ENCODE results near the gene MIF4GD. TPM values are rescaled to one million over a fixed set of nuclear protein-coding genes. Genes with fewer than 3 reads are reported as not detected.
A peak's percentile ranks its signal among the peaks of the same experiment; 100 is the strongest.

Gene MIF4GD
- polyA plus RNA-seq, 2 of the 4 experiments (the other 2 are of a cell fraction): 23.9 to 61.0 TPM

- DNase-seq (ENCODE audit: low read depth in 1 of 2, low spot score in 1 of 2) (no peak), FAIRE-seq (no peak), ATAC-seq (no peak)
- Histone ChIP-seq H3K27ac (no peak overlapping the region), H3K9me3 (no peaks in the 10 kb centered on the region), H3K4me2 (no peak overlapping the region), H3K4me3 (no peak overlapping the region), H3K4me1 (0 out of 3 replicates have a peak, but pooled peaks cover 6% of the 10 kb centered on the region)
- ChIA-PET CTCF (interaction anchor here (0.7 to 9.8 kb wide), 23 partner anchors 12 to 357 kb away, joined by 3 to 223 read pairs (median 5); partner anchors contain the start of genes ARMC7, GGA3, MIF4GD and MRPS7), POLR2A (interaction anchor here (1.9 kb wide), 1 partner anchor 24 kb away, joined by 6 read pairs; the partner anchor contains the start of genes GGA3 and MRPS7)
- 87% methylated on average over 12 of the region's 12 CpGs for WGBS (ENCODE audit: missing lambda C conversion rate)
- TF ChIP-seq HOXB13 (CRISPR knock-in tag; IDR thresholded peaks at IDR 0.05; ENCODE audit: low read depth): no peak
- 0 out of 2 replicates have a peak, but pooled peaks have one; percentile 35 for TF ChIP-seq POLR2AphosphoS2 (conservative IDR thresholded peaks at IDR 0.05; ENCODE audit: low read length)
Measured at GRCh38 chr17:75237100-75238014, 33.7 kb downstream of the MIF4GD start.

- FAIRE-seq (no peak), DNase-seq (ENCODE audit: low read depth in 1 of 2, low spot score in 1 of 2) (no peak), ATAC-seq (no peak)
- WGBS (ENCODE audit: missing lambda C conversion rate): 94% methylated on average over 13 of the region's 13 CpGs
- POLR2A ChIA-PET: no interaction called here
- Histone ChIP-seq H3K9me3 (no peaks in the 10 kb centered on the region), H3K4me3 (no peak overlapping the region), H3K4me1 (no peaks in the 10 kb centered on the region), H3K27ac (no peak overlapping the region), H3K4me2 (no peak overlapping the region)
- CTCF ChIA-PET: interaction anchor here (1.0 to 15.8 kb wide), 9 partner anchors 8 to 313 kb away, joined by 3 to 223 read pairs (median 4); partner anchors contain the start of gene MIF4GD
- TF ChIP-seq FOSB (CRISPR knock-in tag; IDR thresholded peaks at IDR 0.05): no peak
- no peak for TF ChIP-seq GATA3 (IDR thresholded peaks at IDR 0.05; ENCODE audit: borderline replicate concordance)
- TF ChIP-seq JUNB (IDR thresholded peaks at IDR 0.05): no peak
Measured at GRCh38 chr17:75232786-75233185, 38.2 kb downstream of the MIF4GD start.

GRCh38 chr17:75231741-75232464 is 39.1 kb downstream of the MIF4GD start:
- TF ChIP-seq CTCF (IDR thresholded peaks at IDR 0.05): no peak
- no peak for TF ChIP-seq FOSL2 (IDR thresholded peaks at IDR 0.05)
- no peak for TF ChIP-seq FOSL2 (CRISPR knock-in tag; IDR thresholded peaks at IDR 0.05)
- TF ChIP-seq POLR2A (IDR thresholded peaks at IDR 0.05; ENCODE audit: low read length): peak; percentile 14; the same call in 1 of the 2 replicates
- ATAC-seq (no peak), FAIRE-seq (no peak), DNase-seq (ENCODE audit: low read depth in 1 of 2, low spot score in 1 of 2) (no peak)
- H3K4me3 ChIP-seq: no peak overlapping the region
- ChIA-PET CTCF (interaction anchor here (0.6 to 15.8 kb wide), 13 partner anchors 9 to 313 kb away, joined by 3 to 223 read pairs (median 3); partner anchors contain the start of gene MIF4GD), POLR2A (interaction anchor here (0.8 kb wide), 1 partner anchor 8 kb away, joined by 3 read pairs; no protein-coding TSS in a partner anchor)
- no peaks in the 10 kb centered on the region for H3K9me3 ChIP-seq
- H3K4me1 ChIP-seq: no peaks in the 10 kb centered on the region
- no peak overlapping the region for H3K27ac ChIP-seq
- 94% methylated on average over 18 of the region's 18 CpGs for WGBS (ENCODE audit: missing lambda C conversion rate)
- no peak overlapping the region for H3K4me2 ChIP-seq

GRCh38 chr17:75231071-75231470 is 40.0 kb downstream of the MIF4GD start:
- 97% methylated on average over 8 of the region's 8 CpGs for WGBS (ENCODE audit: missing lambda C conversion rate)
- no peak overlapping the region for H3K4me3 ChIP-seq
- ATAC-seq: no peak
- no peak overlapping the region for H3K4me2 ChIP-seq
- no peak for DNase-seq (ENCODE audit: low read depth in 1 of 2, low spot score in 1 of 2)
- ChIA-PET CTCF (interaction anchor here (1.1 to 15.8 kb wide), 8 partner anchors 10 to 181 kb away, joined by 3 to 223 read pairs (median 4); partner anchors contain the start of gene MIF4GD), POLR2A (interaction anchor here (0.8 kb wide), 1 partner anchor 14 kb away, joined by 3 read pairs; no protein-coding TSS in a partner anchor)
- H3K9me3 ChIP-seq: no peaks in the 10 kb centered on the region
- no peak overlapping the region for H3K27ac ChIP-seq
- no peaks in the 10 kb centered on the region for H3K4me1 ChIP-seq
- no peak for FAIRE-seq
- TF ChIP-seq HEYL (CRISPR knock-in tag; IDR thresholded peaks at IDR 0.05): no peak
- no peak for TF ChIP-seq CHD2 (IDR thresholded peaks at IDR 0.05; ENCODE audit: low read length, partially characterized antibody)
- no peak for TF ChIP-seq PBX3 (IDR thresholded peaks at IDR 0.05)
- no peak for TF ChIP-seq KDM1A (IDR thresholded peaks at IDR 0.05; ENCODE audit: low read depth)
- no peak for TF ChIP-seq HES2 (IDR thresholded peaks at IDR 0.05)
- no peak for TF ChIP-seq NFE2L2 (conservative IDR thresholded peaks at IDR 0.05; ENCODE audit: low read length)
- no peak for TF ChIP-seq E2F6 (IDR thresholded peaks at IDR 0.05; ENCODE audit: borderline replicate concordance, low read depth)
- no peak for TF ChIP-seq TFCP2L1 (CRISPR knock-in tag; IDR thresholded peaks at IDR 0.05)
- no peak for TF ChIP-seq HMGXB4 (CRISPR knock-in tag; IDR thresholded peaks at IDR 0.05; ENCODE audit: borderline replicate concordance)
- no peak for TF ChIP-seq KDM5A (IDR thresholded peaks at IDR 0.05)
- TF ChIP-seq RFX5 (IDR thresholded peaks at IDR 0.05): no peak
- no peak for TF ChIP-seq CEBPB (IDR thresholded peaks at IDR 0.05)
- no peak for TF ChIP-seq CHD4 (IDR thresholded peaks at IDR 0.05; ENCODE audit: borderline replicate concordance)
- no peak for TF ChIP-seq MYC (IDR thresholded peaks at IDR 0.05; ENCODE audit: borderline replicate concordance, low read length)
